ENCODE measurements around the gene MGP. TPM values are rescaled to one million over a fixed set of nuclear protein-coding genes. Genes with fewer than 3 reads are reported as not detected.

The MGP gene
- total RNA-seq, 1 experiment from 2014 or later: 0.96 TPM

GRCh38 chr12:14924541-14924940 lies 38.9 kb upstream of the MGP start:
- H3K27me3 Mint-ChIP-seq (ENCODE audit: low read depth): no peaks in the 10 kb centered on the region
- H3K27ac Mint-ChIP-seq: no peak overlapping the region
- ATAC-seq (no peak), DNase-seq (ENCODE audit: low spot score) (no peak)
- no peaks in the 10 kb centered on the region for H3K36me3 Mint-ChIP-seq
- no peaks in the 10 kb centered on the region for H3K9me3 Mint-ChIP-seq
- TF ChIP-seq RORB (CRISPR knock-in tag; IDR thresholded peaks at IDR 0.05): no peak
- TF ChIP-seq NFATC4 (CRISPR knock-in tag; IDR thresholded peaks at IDR 0.05): no peak
- TF ChIP-seq, protein P1, sequence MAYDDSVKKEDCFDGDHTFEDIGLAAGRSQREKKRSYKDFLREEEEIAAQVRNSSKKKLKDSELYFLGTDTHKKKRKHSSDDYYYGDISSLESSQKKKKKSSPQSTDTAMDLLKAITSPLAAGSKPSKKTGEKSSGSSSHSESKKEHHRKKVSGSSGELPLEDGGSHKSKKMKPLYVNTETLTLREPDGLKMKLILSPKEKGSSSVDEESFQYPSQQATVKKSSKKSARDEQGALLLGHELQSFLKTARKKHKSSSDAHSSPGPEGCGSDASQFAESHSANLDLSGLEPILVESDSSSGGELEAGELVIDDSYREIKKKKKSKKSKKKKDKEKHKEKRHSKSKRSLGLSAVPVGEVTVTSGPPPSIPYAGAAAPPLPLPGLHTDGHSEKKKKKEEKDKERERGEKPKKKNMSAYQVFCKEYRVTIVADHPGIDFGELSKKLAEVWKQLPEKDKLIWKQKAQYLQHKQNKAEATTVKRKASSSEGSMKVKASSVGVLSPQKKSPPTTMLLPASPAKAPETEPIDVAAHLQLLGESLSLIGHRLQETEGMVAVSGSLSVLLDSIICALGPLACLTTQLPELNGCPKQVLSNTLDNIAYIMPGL (CRISPR knock-in tag; IDR thresholded peaks at IDR 0.05): no peak
- TF ChIP-seq, protein P2, sequence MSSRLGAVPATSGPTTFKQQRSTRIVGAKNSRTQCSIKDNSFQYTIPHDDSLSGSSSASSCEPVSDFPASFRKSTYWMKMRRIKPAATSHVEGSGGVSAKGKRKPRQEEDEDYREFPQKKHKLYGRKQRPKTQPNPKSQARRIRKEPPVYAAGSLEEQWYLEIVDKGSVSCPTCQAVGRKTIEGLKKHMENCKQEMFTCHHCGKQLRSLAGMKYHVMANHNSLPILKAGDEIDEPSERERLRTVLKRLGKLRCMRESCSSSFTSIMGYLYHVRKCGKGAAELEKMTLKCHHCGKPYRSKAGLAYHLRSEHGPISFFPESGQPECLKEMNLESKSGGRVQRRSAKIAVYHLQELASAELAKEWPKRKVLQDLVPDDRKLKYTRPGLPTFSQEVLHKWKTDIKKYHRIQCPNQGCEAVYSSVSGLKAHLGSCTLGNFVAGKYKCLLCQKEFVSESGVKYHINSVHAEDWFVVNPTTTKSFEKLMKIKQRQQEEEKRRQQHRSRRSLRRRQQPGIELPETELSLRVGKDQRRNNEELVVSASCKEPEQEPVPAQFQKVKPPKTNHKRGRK (CRISPR knock-in tag; IDR thresholded peaks at IDR 0.05; ENCODE audit: borderline replicate concordance): no peak
- TF ChIP-seq NFE2L1 (CRISPR knock-in tag; IDR thresholded peaks at IDR 0.05): no peak
- TF ChIP-seq MYBL2 (CRISPR knock-in tag; IDR thresholded peaks at IDR 0.05): no peak
- no peak for TF ChIP-seq TP53 (CRISPR knock-in tag; IDR thresholded peaks at IDR 0.05)
- TF ChIP-seq, protein P3, sequence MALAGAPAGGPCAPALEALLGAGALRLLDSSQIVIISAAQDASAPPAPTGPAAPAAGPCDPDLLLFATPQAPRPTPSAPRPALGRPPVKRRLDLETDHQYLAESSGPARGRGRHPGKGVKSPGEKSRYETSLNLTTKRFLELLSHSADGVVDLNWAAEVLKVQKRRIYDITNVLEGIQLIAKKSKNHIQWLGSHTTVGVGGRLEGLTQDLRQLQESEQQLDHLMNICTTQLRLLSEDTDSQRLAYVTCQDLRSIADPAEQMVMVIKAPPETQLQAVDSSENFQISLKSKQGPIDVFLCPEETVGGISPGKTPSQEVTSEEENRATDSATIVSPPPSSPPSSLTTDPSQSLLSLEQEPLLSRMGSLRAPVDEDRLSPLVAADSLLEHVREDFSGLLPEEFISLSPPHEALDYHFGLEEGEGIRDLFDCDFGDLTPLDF (CRISPR knock-in tag; IDR thresholded peaks at IDR 0.05): no peak
- TF ChIP-seq EMX1 (CRISPR knock-in tag; IDR thresholded peaks at IDR 0.05): no peak
- no peak for TF ChIP-seq MXD4 (CRISPR knock-in tag; IDR thresholded peaks at IDR 0.05; ENCODE audit: borderline replicate concordance)
- TF ChIP-seq CREB1 (CRISPR knock-in tag; IDR thresholded peaks at IDR 0.05): no peak
- no peak for TF ChIP-seq OVOL2 (CRISPR knock-in tag; IDR thresholded peaks at IDR 0.05; ENCODE audit: borderline replicate concordance)
- TF ChIP-seq ZNF317 (CRISPR knock-in tag; IDR thresholded peaks at IDR 0.05; ENCODE audit: borderline replicate concordance, low read depth): no peak
- no peak for TF ChIP-seq NR2C2 (CRISPR knock-in tag; IDR thresholded peaks at IDR 0.05)
- POLR2A ChIA-PET: no interaction called here
- CTCF ChIA-PET: no interaction called here
- H3K4me3 Mint-ChIP-seq: no peak overlapping the region
- H3K4me1 Mint-ChIP-seq: peaks cover 17% of the 10 kb centered on the region

DNA sequence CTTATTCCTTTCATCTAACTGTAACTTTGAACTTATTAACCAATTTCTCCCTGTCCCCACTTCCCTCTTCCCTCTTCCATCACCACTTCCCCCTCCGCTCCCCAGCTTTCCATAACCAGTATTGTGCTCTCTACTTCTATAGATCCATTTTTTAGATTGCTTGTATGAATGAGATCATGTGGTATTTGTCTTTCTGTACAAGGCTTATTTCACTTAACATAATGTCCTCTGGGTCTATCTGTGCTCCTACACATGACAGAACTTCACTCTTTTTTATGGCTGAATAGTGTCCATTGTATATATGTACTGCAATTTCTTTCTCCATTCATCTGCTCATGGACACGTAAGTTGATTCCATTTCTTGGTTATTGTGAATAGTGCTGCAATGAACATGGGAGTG lies 38.3 kb upstream of the MGP start:
- Mint-ChIP-seq H3K4me1 (peaks cover 13% of the 10 kb centered on the region), H3K27me3 (ENCODE audit: low read depth) (no peaks in the 10 kb centered on the region), H3K36me3 (no peaks in the 10 kb centered on the region), H3K27ac (no peak overlapping the region), H3K4me3 (no peak overlapping the region), H3K9me3 (no peaks in the 10 kb centered on the region)
- DNase-seq (ENCODE audit: low spot score) (no peak), ATAC-seq (no peak)
- CTCF ChIA-PET: no interaction called here
- POLR2A ChIA-PET: no interaction called here
- no peak for TF ChIP-seq SP1 (CRISPR knock-in tag; conservative IDR thresholded peaks at IDR 0.05)
- TF ChIP-seq JUN (CRISPR knock-in tag; IDR thresholded peaks at IDR 0.05): no peak
- TF ChIP-seq ZNF317 (CRISPR knock-in tag; IDR thresholded peaks at IDR 0.05; ENCODE audit: borderline replicate concordance, low read depth): no peak
- TF ChIP-seq ZNF281 (CRISPR knock-in tag; IDR thresholded peaks at IDR 0.05): no peak
- TF ChIP-seq TCF7 (CRISPR knock-in tag; IDR thresholded peaks at IDR 0.05; ENCODE audit: low read depth): no peak
- no peak for TF ChIP-seq ZNF671 (CRISPR knock-in tag; IDR thresholded peaks at IDR 0.05)
- no peak for TF ChIP-seq NFE2L1 (CRISPR knock-in tag; IDR thresholded peaks at IDR 0.05)
- TF ChIP-seq RORB (CRISPR knock-in tag; IDR thresholded peaks at IDR 0.05): no peak
- no peak for TF ChIP-seq MXD4 (CRISPR knock-in tag; IDR thresholded peaks at IDR 0.05; ENCODE audit: borderline replicate concordance)
- TF ChIP-seq TEAD4 (CRISPR knock-in tag; IDR thresholded peaks at IDR 0.05): no peak
- TF ChIP-seq ATF1 (CRISPR knock-in tag; IDR thresholded peaks at IDR 0.05): no peak
- TF ChIP-seq HMGA2 (CRISPR knock-in tag; IDR thresholded peaks at IDR 0.05): no peak
- TF ChIP-seq ETV6 (CRISPR knock-in tag; IDR thresholded peaks at IDR 0.05): no peak
- no peak for TF ChIP-seq ERG (CRISPR knock-in tag; IDR thresholded peaks at IDR 0.05)
- no peak for TF ChIP-seq CTCF (IDR thresholded peaks at IDR 0.05)
- TF ChIP-seq, protein P2 (CRISPR knock-in tag; IDR thresholded peaks at IDR 0.05; ENCODE audit: borderline replicate concordance): no peak

Data from WTC11 (cell line).